ENCODE data around the gene ROBO1.
"Not testable (repeated sequence)": the region's sequence is repeated elsewhere in the genome, so short reads cannot be mapped to it uniquely, and the experiment has no call there.

ROBO1 gene

DNA sequence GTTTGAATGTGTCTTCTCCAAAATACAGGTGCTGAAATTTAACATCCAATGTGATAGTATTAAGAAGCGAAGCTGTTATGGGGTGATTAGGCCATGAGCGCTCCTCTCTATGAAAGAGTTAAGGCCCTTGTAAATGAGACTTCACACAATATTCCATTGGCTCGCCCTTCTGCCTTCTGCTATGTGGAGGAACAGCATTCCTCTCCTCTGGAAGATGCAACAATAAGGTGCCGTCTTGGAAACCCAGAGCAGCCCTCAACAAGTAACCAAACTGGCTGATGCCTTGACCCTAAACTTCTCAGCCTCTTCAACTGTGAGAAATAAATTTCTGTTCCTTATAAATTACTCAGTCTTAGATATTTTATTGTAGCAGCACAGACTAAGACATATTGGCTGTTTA lies 874.6 kb downstream of the ROBO1 start:
- no peak for DNase-seq

DNA sequence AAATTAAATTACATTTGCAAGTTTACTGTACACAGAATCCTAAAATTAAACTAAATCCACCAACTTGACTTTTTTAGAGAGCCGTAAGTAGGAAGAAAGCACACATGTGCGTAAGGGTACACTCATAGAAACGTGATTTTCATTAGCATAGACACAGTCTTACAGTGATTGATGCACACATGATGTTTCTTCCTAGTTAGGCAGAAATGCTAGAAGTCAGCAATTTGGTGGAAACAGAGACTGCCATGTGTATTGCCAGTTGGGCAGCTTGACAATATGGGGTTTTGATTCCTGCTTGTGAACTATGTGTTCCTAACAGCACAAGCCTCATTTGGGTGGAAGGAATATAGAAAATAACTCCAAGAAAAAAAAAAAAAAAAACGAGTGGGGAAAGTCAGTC lies 878.5 kb downstream of the ROBO1 start:
- DNase-seq, result no peak

DNA sequence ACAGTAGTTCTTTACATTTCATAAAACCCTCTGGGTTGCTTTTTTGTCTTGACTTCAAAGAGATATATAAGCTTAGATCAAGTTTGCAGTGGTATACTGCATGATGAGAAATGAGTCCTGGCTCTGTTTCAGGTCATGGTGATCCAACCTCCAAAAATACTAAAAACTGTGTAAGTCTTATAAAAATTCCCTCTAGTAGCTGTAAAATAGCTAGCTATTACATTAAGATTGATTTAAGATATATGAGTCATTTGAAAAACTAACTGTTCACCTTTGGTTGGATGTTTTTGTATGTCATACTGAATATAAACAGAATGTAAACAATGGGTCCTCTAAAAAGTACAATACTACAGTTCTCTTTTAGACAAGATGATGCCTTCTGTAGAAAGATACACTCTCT lies 879.2 kb downstream of the ROBO1 start:
- no peak for DNase-seq

DNA sequence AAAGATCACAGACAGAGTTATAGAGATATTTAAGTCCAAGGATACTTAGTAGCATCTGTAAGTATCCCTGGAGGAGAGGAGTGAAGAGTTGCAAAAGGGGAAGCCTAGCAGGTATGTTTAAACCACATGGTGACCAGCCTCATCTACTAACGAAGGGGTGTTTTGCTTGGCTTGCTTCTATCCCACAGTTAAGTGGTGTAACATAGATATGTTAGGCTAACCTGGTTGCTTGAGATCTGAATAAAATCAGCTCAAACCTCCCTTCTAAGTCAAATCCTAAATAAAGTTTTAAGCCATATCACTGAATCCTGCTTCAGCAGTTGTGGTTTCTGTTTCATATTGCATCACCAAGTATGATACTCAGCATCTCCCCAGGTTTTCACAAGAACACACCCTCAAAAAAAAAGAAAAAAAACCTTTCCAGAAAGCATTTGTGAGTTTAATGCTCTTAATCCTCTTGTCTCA lies 880.2 kb downstream of the ROBO1 start:
- DNase-seq, result no peak

DNA sequence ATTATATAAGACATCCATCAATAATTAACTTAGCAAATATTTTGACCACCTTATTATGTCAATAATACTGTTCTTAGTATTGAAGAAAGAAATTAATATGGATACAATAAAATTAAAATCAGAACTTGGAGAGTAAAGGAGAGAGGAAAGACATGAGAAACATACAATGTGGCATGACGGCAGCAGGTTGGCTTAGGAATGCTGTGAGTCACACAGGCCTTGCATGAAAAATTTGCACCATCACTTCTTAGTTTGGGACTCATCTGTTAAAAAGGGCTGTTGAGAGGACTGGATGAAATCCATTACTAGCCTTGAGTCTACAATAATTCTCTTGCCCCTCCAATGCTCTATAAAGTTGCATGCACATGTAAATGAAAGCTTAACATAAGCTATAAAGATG lies 880.8 kb downstream of the ROBO1 start:
- no peak for DNase-seq

DNA sequence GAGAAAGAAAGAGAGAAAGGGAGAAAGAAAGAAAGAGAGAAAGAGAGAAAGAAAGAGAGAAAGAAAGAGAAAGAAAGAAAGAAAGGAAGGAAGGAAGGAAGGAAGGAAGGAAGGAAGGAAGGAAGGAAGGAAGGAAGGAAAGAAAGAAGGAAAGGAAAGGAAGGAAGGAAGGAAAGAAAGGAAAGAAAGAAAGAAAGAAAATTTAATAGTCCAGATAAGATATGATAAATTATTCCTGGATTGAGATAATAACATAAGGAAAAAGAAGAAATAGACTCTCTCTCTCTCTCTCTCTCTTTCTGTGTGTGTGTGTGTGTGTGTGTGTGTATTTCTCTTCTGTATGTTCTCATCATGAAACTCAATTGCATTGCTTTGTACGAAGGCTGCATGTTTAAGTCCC lies 883.2 kb downstream of the ROBO1 start:
- DNase-seq, result not testable (repeated sequence)

DNA sequence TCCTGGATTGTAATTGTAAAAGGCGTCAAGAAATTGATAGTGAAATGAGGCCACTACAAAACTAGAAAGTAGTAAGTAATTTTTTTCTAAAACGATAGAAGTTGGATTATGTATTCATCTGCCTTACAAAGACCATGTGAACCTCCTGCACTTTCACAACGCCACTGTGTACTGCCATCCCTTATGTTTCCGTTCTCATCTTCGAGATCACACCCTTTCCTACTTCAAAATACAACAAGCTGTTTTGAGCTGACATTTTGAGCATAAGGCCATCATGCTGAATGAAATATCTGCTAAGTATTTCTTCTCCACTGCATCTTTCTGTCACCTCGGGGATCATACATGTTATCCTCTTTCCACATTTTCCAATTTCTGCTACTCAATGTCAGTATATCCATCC lies 885.5 kb downstream of the ROBO1 start:
- no peak for DNase-seq

DNA sequence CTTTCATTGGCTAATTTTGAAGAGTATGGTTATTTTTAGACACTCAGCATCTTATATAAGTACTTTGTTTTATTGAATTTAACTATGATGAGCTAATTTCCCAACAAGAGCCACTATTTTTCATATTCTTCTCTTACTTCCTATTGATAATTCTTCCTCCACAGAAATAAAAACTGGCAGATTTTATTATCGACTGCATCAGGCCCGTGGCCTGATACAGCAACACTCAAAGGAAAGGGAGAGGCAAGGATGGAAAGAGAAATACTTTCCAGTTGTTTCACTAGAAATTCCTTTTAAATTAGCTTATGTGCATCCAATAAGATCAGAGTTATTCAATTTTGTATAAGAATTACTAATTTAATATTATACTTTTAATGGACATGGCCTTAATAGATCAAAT lies 886.3 kb downstream of the ROBO1 start:
- no peak for DNase-seq

DNA sequence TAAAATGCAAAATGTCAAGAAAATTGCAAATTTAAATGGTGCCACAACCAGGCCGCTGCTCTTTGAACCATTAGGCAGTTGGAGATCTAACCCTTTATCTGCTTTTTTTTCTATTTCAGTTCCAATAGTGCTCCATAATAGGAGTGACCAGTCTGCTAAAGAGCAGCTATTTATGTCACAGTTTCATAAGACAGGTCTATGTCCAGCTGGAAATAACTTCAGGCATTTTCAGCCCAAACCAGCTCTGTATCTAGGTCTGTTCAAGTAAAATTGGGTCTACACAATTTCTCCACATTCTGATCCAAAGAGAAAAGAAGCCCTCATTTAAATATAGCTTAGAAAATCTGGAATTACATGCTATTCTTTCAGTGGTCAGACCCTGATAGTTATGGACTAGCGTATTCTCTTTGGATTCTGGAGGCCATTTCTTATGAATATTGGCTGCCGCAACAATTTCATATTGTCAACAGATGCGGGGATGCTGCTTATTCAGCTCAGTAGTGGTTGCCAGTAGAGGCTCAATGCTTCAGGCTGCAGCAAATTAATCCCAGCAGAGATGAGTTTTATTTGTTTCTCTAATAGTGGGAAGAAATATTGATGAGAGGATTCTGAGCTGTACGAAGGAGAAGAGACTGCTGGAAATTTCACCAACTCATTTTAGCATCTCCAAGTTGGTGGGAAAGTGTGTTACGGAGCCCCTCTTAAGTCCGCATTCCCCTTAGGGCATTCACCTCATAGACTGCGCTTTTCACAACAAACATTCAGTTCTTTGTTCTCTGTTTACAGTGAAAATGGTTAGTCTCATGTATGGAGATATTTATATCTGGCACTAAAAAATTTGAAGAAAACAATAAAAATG lies 887.0 kb downstream of the ROBO1 start:
- DNase-seq, result no peak

DNA sequence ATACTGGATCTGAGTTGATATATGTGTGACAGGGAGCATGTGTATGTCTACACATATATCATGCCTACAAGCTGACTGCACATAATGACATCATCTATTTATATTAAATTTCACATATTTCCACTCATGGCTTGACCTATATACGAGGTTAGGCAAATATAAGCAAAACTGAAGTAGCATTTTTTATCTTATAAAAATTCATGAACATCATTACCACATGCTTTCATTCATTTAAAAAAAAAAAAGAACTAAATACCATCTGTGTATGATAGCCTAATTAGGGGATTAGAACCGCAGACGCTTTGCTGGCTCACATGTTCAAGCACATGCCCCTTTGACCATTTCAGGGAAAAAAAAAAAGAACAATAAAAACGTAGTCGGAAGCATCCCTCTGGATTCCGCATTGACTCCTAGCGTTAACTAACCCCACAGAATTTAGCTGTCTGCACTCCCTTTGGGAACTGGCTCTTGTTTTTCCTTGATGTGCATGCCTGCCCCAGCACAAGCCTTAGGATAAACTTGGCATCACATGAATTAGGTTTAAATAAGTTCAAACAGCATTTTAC lies 888.4 kb downstream of the ROBO1 start:
- no peak for DNase-seq

DNA sequence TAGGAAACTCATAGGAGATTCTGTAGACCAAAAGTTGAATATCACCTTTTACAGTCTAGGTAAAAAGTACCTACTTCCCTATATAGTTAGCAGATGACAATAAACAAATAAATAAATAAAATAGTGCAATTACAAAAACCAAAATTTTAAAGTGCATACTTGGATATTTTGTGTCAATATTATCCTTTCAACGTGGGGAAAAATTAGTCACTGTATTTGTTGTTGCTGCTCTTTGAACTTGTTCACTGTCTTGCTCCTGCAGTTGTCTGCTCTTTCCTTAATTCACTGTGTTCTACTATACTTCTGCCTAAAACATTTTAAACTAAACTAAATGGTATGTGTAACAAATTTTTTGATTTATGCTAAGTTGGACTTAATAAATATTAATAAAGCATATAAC lies 889.0 kb downstream of the ROBO1 start:
- DNase-seq, result no peak

DNA sequence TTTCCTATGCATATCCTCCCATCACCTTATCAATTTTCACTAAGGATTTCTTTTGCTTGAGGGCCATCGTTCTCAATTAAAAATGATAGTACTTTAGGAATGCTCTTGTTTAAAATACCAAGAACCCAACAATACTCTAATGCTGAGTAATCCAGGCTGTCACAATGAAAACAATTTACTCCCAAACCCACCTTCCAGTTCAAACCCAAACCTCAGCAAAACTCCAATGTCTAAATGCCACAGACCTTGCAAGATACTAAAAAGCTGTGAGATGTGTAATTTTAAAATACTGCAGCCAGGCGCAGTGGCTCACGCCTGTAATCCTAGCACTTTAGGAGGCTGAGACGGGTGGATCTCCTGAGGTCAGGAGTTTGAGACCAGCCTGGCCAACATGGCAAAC lies 889.8 kb downstream of the ROBO1 start:
- DNase-seq, result no peak

DNA sequence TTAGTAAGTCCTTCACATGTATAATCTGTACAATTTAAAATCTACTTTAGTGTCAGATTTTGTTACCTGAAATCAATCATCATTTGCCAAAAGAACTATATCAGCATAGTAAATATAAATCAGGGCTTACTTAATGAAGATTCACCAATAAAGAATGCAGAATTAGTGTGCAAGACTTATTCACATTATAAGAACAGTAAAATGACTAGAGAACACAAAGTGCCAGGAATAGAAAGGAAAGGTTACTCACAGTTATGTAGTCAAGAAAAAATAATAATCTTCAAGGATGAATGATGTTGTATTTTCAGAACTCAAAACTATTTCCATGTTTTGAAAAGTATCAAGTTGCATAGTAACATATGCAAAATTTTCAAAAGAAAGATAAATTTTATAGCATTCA lies 891.9 kb downstream of the ROBO1 start:
- DNase-seq, result no peak

DNA sequence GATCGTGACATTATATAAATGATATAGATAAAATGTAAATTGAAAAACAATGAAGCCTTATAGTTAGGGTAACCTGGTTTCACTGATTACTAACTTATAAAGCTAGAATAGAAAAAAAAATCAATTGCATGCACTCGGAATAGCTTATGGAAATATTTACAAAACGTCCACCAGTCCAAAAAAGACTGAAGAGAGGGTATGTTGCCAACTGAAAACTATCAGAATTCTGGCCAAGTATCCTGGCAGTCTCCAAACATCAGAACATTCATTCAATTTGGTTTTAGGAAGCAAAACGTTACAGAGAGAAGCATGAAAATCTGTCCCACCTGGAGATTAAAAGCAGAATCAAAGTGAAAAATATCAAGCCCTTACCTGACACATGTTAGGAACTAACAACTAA lies 892.4 kb downstream of the ROBO1 start:
- no peak for DNase-seq

DNA sequence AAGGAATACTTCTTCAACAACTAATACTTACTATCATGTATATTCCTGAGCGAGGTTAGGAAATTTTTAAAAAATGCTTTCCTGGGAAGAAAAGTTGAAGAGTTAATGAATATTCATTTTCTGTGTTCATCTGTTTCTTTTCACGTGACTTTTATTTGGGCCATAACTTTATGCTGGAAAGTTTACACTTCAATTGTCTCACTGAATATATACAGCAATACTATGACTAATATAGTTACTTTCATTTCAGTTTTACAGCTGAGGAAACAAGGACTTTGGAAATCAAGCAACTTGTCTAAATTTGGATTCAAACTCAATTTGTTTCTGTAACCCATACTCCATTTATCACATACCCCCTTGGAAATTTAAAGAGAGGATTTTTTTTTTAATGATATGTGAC lies 894.2 kb downstream of the ROBO1 start:
- no peak for DNase-seq

DNA sequence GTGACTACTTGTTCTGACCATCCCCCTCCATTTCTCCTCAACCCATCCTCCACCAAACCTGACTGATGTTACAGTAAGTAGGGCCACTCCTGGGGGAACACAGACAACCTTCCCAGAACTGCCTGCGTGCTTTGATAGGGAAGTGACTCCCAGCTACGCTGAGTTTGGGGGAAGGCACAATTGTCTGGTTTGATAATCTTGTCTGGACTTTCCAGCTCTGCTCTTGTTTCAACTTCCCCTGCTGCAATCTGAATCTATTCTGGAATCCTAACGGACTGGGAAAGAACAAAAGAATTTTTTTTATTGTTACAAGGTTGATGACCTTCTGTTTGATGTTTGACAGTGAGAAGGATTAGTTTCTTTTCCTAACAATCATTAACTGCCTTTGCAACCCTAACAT lies 895.6 kb downstream of the ROBO1 start:
- no peak for DNase-seq

DNA sequence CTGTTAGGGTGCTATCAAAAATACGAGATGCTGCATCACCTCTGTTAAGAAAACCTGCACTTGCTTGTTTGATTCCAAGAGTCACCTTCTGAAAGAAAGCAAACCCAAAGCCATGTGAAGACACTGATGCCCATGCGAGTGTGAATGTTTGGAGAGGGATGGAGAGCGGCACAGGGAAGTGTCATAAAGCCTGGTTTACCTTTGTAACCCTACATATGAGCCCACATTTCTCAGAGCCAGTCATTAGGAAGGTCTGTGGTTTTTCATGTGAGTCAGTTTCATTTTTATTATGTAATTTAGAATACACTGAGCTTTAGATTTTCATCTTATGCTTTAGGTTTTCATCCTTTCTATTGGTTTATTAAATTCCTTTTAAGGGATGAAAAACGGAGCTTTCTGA lies 896.8 kb downstream of the ROBO1 start:
- no peak for DNase-seq

DNA sequence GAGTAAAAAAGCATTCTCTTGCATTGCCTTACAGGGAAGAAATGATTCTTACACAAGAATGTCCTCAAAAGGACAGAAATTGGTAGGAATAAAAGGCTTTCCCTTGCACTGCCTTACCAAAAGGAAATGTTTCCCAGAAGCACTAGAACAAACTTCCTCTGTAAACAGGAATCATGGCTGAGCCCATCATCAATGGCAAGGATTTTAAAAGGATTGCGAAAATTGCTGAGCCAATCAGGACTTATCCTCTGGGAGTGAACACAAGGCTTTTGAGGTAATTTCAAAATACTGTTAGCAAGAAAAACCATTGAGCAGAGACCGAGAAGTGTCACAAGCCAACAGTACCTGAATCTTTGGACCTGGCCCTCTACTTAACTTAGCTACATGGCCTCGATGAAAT lies 897.3 kb downstream of the ROBO1 start:
- DNase-seq, result no peak

DNA sequence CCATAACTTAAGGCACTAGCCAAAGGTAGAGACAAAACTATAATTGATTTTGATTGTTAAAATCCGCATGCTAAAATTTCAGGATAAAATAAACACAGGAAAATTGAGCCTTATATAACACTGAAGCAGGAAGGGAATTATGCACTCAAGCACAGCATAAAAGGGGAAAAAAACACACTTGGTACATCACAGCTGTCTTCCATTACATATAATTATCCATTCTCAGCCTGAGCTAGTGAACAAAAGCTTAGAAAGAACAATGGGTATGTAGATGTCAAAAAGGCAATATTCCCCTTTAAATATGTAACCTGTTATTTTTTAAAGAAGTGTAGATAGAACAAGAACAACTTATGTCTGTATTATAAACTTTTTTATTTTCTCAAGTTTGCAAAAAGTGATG lies 899.2 kb downstream of the ROBO1 start:
- DNase-seq, result peak; percentile 19

DNA sequence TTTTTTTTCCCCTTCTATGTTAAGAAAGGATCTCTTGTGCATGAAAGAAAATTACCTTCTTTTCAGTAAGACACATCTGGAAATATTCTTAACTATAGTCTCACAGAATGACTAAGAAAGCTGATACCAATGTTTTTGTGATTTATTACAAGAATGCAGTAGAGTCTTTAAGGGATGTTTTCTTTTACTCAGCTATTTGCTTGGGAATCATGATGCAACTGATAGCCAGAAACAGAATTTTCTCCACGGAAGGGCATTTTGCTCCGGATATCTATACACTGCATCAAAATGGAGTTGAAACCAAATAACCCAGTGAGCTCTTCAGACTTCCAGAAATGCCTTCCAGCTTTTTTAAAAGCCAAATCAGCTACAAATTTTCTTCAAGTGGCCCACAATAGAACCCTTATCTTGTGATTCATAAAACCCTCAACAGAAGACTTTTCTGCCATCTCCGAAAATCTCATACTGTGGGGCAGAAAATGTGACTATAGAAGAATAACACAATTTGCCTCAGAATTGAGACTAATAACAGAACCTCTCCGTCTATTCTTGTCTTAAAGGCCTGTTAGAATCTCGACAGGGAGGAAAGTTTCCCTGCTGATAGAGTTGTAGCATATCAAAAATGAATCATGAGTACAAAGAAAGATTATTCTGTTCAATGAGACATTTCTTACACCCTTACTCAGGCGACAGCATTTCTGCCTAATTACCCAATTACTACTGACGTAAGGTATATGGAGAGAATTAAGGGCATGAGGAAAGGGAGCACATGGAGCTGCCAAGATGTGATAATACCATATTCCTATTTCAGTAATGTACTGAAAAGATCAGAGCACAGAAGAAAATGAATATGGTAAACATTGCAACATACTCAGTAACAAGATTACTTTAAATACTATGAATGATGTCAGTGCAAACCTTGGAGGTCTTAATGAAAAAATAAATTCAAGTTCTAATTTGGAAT lies 900.1 kb downstream of the ROBO1 start:
- no peak for DNase-seq

DNA sequence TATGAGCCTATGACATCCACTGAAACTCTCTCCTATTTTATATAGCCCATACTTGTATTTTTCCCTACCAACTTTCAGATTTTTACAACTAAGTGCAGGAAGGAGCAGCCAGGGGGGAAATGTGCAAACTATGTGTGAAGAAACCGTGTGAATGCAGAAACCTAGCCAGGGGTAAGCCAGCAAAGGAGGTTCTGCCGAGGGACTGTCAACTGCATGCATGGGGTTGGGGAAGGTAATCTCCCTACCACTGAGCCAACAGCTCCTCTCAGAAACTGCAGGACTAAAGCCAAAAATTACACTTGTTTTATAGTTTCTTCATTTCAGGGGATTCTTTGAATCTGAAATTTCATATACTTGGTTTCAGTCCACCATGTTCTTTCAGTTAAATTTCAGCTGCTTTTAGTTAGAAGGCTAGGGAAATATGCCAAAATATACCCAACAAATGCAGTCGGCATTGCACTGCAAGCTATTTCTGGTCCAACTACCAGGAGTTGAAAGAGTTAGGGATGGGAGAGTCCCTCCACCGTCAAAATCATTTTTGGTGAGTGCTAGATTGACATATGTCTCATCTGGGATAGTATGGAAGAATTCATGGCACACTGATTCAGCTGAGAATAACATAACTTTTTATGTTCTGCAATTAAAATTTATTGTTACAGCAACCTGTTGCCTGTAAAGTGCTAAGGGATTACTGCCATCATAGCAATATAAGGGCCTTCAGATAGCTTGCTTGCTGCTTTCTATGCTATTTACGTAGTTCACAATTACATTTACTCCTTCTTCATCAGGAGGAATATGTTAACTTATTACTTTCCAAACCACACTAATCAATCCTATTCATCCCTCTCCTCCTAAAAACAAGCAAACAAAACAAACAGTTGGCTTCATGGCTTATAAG lies 904.2 kb downstream of the ROBO1 start:
- DNase-seq, result no peak

DNA sequence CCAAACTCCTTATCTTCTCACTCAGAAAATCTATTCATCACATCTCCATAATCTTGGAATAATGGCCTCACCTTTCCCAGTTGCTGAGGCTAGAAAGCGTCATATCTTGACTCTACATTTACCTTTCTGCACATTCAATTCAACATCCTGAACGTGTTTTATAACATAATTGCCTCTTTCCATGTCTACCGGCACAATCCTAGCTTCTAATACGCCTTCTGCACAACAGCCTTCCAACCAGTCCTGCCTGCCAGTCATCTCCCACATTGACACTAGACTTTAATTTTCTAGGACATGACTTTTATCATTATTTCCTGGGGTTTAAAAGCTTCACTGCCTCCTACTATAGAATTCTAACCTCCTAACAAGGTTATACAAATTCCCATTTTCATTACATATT lies 906.6 kb downstream of the ROBO1 start:
- DNase-seq, result no peak

DNA sequence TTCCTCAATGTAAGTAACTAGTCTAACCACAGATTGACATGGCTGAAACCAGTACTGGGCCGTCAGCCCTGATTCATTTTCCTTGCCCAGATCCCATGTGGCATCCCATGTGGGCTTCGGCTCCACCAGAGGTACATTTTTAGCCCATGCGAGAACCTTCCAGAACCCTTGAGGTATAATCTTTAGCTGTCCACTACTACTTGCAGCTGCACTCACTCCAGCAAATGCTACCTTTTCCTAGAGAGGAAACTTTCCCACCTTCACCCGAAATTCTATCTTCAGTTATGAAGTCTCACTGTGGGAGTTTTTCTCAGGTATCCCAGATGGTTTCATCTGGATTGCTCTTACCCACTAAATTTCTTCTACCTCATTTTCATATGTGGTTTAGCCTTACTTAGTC lies 907.2 kb downstream of the ROBO1 start:
- DNase-seq, result no peak

All from NCI-H1092 (cell line).